ENCODE results near the gene DZANK1.
"Not testable (repeated sequence)": the region's sequence is repeated elsewhere in the genome, so short reads cannot be mapped to it uniquely, and the experiment has no call there.

The DZANK1 gene

DNA sequence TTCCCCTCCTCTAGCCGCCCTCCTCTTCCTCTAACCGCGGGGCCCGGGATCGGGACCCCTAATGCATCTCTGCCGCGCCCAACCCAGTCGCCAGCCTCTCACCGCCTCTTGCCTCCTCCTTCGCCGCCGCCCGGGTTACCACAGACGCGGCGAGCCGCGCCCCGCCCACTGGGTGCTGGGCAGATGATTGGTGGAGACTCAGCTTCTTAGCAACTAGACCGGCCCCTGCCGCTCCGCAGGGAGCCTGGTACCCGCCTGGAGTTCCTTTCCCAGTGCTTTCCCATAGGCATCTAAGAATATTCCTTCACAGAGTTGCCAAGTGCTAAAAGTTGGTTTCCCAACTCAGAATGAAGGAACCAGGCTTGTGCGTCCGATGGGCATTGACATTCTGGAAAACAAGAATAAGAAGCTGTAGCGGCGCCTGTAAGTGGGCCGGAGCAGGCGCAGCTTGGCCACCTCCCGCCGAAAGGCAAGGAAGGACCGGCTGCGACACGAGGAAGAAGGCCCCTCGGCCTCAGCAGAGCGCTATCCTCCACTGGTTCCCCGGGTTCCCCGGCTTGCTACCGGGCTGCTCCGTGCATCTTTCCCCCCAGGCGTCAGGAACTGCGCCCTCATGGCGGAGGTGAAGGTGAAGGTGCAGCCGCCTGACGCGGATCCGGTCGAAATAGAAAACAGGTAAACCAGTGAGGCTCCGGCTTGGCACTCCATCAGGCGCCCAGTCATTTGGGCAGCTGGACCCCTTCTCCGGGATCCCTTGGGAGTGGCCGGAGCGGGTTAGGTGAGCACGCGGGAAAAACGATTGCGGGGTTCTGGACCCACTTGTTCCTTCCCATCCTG is at the start of gene DZANK1, which contains the start of gene POLR3F:
Gene DZANK1 (minus strand): TSS at position 137 of the 837 bp plus-strand sequence. CDS start 1,672 bp downstream, outside the sequence.
Gene POLR3F (plus strand): TSS at position 497 of the 837 bp plus-strand sequence. CDS start 117 bp downstream, at position 614.
- DNase-seq (ENCODE audit: low spot score), result peak; percentile 98

DNA sequence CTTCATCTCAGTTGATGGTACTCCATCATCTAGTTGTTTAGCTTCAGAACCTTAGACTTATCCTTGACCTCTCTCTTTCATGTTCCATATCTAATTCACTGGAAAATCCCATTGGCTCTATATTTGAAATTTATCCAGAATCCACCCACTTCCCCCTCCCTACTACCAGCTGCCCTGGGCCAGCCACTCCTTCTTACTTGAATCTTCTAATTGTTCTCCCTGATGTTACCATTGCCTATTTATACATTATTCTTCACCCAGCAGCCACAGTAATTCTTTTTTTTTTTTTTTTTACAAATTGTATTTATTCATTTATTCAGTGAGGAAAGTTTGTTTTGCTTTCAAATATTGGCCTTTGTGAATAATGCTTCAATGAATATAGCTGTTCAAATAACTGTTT is 49.1 kb upstream of the DZANK1 start:
- no peak for DNase-seq (ENCODE audit: low spot score)

- DNase-seq (ENCODE audit: low spot score), result no peak
Observed at GRCh38 chr20:18514127-18514526, 47.3 kb upstream of the DZANK1 start.

DNA sequence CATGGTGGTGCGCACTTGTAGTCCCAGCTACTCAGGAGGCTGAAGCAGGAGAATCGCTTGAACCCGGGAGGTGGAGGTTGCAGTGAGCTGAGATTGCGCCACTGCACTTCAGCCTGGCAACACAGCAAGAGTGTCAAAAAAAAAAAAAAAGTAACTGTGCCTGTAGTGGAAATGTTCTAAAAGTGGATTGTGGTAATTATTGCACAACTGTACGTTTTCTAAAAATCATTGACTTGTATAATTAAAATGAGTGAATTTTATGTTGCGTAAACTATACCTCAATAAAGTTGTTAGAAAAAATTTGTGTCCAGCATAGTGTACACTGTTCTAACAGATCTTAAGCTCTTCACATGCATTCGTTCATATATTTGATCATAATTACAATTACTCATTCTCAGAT is 46.4 kb upstream of the DZANK1 start:
- DNase-seq (ENCODE audit: low spot score), result no peak

DNA sequence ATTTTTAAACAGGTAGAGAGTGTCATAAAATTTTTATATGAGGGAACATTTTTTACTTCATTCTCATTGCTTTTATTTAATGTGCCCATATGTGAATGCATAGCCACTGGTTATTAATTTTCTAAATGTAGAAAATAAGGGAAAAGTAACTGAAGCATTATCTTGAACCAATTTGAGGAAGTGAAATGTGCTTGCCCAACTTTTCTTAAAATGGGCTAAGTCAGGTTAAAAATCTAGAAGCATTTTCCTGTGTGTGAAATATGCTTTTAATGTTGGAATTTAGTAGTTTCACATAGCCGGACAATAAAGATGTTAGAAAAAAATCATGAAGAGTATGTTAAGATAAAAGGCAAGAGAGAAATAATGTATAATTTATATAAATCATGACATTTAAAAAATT is 44.7 kb upstream of the DZANK1 start:
- DNase-seq (ENCODE audit: low spot score), result no peak

GRCh38 chr20:18507218-18508191 is 40.7 kb upstream of the DZANK1 start, which contains the start of gene SEC23B:
Gene SEC23B (plus strand): TSS chr20:18507940. CDS start chr20:18510836, 2,896 bp downstream.
- peak; percentile 97 for DNase-seq (ENCODE audit: low spot score)

GRCh38 chr20:18506744-18507143 is 39.9 kb upstream of the DZANK1 start:
- no peak for DNase-seq (ENCODE audit: low spot score)

DNA sequence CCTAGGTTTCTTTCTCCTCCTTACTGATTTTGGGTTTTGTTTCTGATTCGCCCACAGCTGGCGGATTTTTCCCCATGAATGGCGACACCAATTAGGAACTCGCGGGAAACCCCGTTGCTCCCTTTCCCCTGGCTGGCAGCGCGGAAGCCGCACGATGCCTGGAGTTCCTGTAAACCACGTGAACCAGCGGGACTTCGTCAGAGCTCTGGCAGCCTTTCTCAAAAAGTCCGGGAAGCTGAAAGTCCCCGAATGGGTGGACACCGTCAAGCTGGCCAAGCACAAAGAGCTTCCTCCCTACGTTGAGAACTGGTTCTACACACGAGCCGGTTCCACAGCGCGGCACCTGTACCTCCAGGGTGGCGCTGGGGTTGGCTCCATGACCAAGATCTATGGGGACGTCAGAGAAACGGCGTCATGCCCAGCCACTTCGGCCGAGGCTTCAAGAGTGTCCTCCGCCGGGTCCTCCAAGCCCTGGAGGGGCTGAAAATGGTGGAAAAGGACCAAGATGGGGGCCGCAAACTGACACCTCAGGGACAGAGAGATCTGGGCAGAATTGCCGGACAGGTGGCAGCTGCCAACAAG is 37.7 kb upstream of the DZANK1 start:
- no peak for DNase-seq (ENCODE audit: low spot score)

GRCh38 chr20:18501672-18502071 is 34.8 kb upstream of the DZANK1 start:
- DNase-seq (ENCODE audit: low spot score), result not testable (repeated sequence)

- no peak for DNase-seq (ENCODE audit: low spot score)
Observed at GRCh38 chr20:18497603-18498002, 30.8 kb upstream of the DZANK1 start.

- peak; percentile 88 for DNase-seq (ENCODE audit: low spot score)
Observed at GRCh38 chr20:18496740-18497592, 30.1 kb upstream of the DZANK1 start, which contains the start of gene RBBP9. Gene RBBP9 (minus strand): TSS chr20:18497225. CDS start chr20:18497167, 58 bp downstream.

GRCh38 chr20:18496042-18496441 is 29.2 kb upstream of the DZANK1 start:
- no peak for DNase-seq (ENCODE audit: low spot score)

GRCh38 chr20:18488301-18488700 is 21.5 kb upstream of the DZANK1 start:
- no peak for DNase-seq (ENCODE audit: low spot score)

DNA sequence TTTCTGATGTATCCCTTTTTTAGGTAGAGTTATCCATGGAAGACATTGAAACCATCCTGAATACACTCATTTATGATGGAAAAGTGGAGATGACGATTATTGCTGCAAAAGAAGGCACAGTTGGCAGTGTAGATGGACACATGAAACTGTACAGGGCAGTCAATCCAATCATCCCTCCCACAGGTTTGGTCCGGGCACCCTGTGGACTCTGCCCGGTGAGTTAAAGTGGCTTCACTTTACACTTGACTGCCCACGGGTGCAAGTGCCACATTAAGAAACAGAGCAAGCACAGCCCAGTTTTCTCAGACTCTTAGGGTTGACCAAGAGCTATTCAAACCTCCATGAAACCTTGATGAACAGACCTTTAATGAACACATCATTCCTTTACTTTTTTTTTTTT is 14.8 kb upstream of the DZANK1 start:
- DNase-seq (ENCODE audit: low spot score), result no peak

- no peak for DNase-seq (ENCODE audit: low spot score)
Observed at GRCh38 chr20:18477821-18478220, 11.0 kb upstream of the DZANK1 start.

GRCh38 chr20:18477218-18477617 is 10.4 kb upstream of the DZANK1 start:
- no peak for DNase-seq (ENCODE audit: low spot score)

- no peak for DNase-seq (ENCODE audit: low spot score)
Observed at GRCh38 chr20:18466574-18466893, 296 bp downstream of the DZANK1 start.

DNA sequence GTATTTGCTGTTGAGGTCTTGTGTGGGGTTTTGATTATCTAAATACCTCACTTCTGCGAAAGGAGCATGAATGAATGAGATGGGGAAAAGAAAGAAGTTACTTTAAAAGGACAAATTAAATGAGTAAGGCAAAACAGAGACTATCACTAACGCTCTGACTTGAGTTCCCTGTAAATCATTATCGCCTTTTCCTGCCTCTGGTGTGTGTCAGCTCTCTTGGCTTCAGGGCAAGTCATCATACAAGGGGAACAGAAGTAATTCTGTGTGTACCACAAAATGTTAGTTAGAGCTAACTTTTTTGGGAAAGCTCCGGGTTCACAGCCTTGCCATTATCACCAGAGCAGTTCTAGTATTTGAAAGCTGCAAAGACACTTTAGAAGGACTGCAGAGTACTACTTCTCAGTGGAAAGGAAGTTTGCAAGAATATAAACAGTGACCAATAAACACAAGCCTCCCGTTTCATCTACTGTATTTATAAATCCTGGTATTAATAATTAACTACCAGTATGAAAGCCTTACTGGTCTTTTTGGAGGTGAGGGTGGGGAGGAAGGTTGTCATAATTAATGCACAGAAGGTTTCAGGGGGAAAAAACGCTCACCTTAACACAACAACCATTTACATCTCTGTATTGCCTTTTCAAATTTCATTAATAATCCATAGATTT is 1.2 kb downstream of the DZANK1 start:
- DNase-seq (ENCODE audit: low spot score), result no peak

- no peak for DNase-seq (ENCODE audit: low spot score)
Observed at GRCh38 chr20:18456600-18456999, 10.2 kb downstream of the DZANK1 start.

DNA sequence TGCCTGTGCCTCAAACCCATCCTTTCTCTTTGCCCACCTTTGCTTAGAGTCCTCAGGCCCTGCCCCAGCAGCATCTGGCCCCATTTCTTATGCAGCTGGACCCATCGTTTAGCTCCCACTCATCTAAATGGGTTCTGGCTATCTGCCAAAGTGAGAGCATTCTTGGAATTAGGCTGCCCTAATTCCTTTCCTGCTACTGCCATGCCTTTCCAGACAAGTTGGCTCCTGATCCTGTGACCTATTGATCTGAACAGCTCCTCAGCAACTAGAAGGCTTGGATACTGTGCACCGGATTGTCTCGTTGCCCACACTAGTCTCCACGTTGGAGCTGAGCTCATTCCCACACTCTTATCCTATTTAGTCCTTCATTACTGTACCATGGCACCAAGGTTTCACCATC is 22.9 kb downstream of the DZANK1 start:
- no peak for DNase-seq (ENCODE audit: low spot score)

- DNase-seq (ENCODE audit: low spot score), result no peak
Observed at GRCh38 chr20:18440403-18440802, 26.4 kb downstream of the DZANK1 start.

All from HuH-7.5 (cell line).